ENCODE data around the gene STAM2. TPM values are rescaled to one million over a fixed set of nuclear protein-coding genes. Genes with fewer than 3 reads are reported as not detected.

The STAM2 gene
- 21.3 and 28.1 TPM in 2 replicates for total RNA-seq (2021)
- Bru-seq, nascent RNA, result percentile 72 among the genes with signal in this experiment
- percentile 77 among the genes with signal in this experiment for BruChase-seq, experiment 1, labeled RNA remaining after a 2-hour chase
- percentile 78 among the genes with signal in this experiment for BruChase-seq, experiment 2, labeled RNA remaining after a 6-hour chase
- long read RNA-seq, full-length matches to known transcripts, result 10 of 16 reads
- long read RNA-seq, partial matches to known transcripts, result 4 of 16 reads
- long read RNA-seq, other reads (novel, unspliced or antisense), result 2 of 16 reads

DNA sequence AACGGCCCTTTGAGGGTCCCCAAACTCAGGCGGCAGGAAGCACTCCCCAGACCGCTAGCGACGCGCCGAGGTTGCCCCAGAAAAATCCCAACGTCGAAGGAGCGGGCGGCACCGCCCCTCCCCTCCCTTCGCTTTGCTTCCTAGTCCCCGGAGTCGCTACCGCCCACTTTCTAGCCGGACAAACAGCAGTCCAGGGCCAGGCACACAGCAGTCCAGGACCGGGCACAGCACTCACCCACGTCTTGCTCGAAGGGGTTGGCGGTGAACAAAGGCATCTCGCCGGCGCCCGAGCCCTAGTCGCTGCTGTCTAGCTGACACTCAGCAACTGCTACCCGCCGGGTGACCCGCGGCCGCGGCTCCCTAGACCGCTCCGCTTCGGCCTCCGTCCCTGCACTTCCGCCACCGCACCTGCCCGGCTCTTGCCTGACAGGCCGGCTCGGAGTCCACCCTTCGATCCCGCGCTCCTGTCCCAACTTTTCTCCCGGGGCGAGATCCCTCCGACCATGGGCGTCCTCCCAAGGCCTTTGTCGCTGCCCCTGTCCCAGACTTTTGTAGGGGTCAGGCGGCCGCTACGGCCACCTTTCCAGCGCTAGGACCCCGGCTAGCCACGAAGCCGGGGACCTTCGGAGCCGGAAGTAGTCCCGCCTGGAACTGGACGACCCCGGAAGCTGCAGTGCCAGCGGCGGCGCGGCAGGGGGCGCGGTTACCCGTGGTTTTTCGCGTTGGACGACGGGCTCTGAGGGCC lies at the start of gene STAM2:
STAM2 (minus strand) TSS at position 396 of the 745 bp plus-strand sequence; CDS start at position 275, 121 bp downstream.
- BruUV-seq (replicated peaks), result no TSS peak
- peak; percentile 95 for DNase-seq (ENCODE audit: low spot score)

GRCh38 chr2:152223977-152224376 lies 48.4 kb upstream of the STAM2 start:
- Histone ChIP-seq H3K4me3 (ENCODE audit: low read depth, low read length, poor library complexity, severe bottlenecking) (no peak overlapping the region), H3K36me3 (ENCODE audit: insufficient read depth, low read length, poor library complexity, severe bottlenecking) (no peaks in the 10 kb centered on the region), H3K27ac (ENCODE audit: low read depth, low read length, poor library complexity, severe bottlenecking) (no peak overlapping the region), H3K9me3 (ENCODE audit: low read depth, low read length, poor library complexity, severe bottlenecking) (no peaks in the 10 kb centered on the region), H3K4me1 (ENCODE audit: insufficient read depth, low read length, poor library complexity, severe bottlenecking) (peaks cover 19% of the 10 kb centered on the region), H3K27me3 (replicated peaks; ENCODE audit: insufficient read depth, low read depth, low read length, poor library complexity) (no peaks in the 10 kb centered on the region)
- POLR2A ChIA-PET (ENCODE audit: low non-redundant PET), result no interaction called here
- peak; percentile 9 for DNase-seq (ENCODE audit: low spot score)
- BruUV-seq (replicated peaks), result no TSS peak
- CTCF ChIA-PET, result no interaction called here
- intact Hi-C loops (cut with micrococcal nuclease; ENCODE audit: unreplicated experiment), result no loop called here
- TF ChIP-seq, protein P1, sequence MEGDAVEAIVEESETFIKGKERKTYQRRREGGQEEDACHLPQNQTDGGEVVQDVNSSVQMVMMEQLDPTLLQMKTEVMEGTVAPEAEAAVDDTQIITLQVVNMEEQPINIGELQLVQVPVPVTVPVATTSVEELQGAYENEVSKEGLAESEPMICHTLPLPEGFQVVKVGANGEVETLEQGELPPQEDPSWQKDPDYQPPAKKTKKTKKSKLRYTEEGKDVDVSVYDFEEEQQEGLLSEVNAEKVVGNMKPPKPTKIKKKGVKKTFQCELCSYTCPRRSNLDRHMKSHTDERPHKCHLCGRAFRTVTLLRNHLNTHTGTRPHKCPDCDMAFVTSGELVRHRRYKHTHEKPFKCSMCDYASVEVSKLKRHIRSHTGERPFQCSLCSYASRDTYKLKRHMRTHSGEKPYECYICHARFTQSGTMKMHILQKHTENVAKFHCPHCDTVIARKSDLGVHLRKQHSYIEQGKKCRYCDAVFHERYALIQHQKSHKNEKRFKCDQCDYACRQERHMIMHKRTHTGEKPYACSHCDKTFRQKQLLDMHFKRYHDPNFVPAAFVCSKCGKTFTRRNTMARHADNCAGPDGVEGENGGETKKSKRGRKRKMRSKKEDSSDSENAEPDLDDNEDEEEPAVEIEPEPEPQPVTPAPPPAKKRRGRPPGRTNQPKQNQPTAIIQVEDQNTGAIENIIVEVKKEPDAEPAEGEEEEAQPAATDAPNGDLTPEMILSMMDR (conservative IDR thresholded peaks at IDR 0.05; ENCODE audit: low read depth, low read length), result no peak
- no peak for TF ChIP-seq EZH2 (IDR thresholded peaks at IDR 0.05; ENCODE audit: borderline replicate concordance, low read depth, low read length, poor library complexity, severe bottlenecking)

More for the DNA sequence above, at the start of gene STAM2:
- Histone ChIP-seq H3K27me3 (replicated peaks; ENCODE audit: insufficient read depth, low read depth, low read length, poor library complexity) (no peaks in the 10 kb centered on the region), H3K4me3 (ENCODE audit: low read depth, low read length, poor library complexity, severe bottlenecking) (peak within 1 kb of the TSS; percentile 83), H3K27ac (ENCODE audit: low read depth, low read length, poor library complexity, severe bottlenecking) (peak within 1 kb of the TSS; percentile 96), H3K4me1 (ENCODE audit: insufficient read depth, low read length, poor library complexity, severe bottlenecking) (no peaks in the 10 kb centered on the region), H3K9me3 (ENCODE audit: low read depth, low read length, poor library complexity, severe bottlenecking) (no peaks in the 10 kb centered on the region), H3K36me3 (ENCODE audit: insufficient read depth, low read length, poor library complexity, severe bottlenecking) (no peaks in the 10 kb centered on the region)
- POLR2A ChIA-PET (ENCODE audit: low non-redundant PET), result no interaction called here
- intact Hi-C loops (cut with micrococcal nuclease; ENCODE audit: unreplicated experiment), result loop anchor here (1.0 to 10.0 kb wide), 6 partner anchors 138 to 562 kb away; partner anchors contain the start of genes ARL6IP6, FMNL2 and PRPF40A
- TF ChIP-seq EZH2 (IDR thresholded peaks at IDR 0.05; ENCODE audit: borderline replicate concordance, low read depth, low read length, poor library complexity, severe bottlenecking), result no peak
- TF ChIP-seq, protein P1 (conservative IDR thresholded peaks at IDR 0.05; ENCODE audit: low read depth, low read length), result peak; percentile 98
- CTCF ChIA-PET, result interaction anchor here (0.6 to 1.3 kb wide), 4 partner anchors 243 to 497 kb away, joined by 3 to 15 read pairs (median 4); no protein-coding TSS in a partner anchor

DNA sequence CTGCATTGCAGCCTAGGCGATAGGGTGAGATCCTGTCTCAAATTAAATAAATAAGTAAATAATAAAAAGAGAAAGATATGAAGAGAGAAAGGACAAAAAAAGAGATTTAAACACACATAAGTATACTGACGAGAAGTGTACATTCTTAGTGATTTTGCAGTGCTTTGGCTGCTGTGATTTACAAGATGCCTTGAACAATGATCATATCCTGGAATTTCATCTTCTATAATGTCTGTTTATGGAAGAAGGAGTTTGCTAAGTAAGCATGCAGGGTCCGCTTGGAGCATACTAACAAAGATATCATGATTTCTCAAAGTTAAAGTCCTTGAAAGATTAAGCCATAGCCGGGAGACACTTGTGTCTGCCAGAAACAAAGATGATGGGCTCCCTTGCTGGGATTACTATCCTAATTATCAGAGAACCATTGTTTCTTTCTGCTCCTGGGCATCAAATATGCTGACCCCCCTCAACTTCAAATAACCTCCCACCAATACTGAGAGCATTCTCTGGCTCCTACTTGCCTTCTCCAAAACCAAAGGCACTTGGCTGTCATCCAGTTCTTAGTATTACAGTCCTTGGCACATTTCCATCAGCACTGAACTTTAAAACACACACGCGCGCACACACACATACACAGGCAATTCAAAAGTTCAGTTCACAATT lies 47.5 kb upstream of the STAM2 start:
- no peak for TF ChIP-seq EZH2 (IDR thresholded peaks at IDR 0.05; ENCODE audit: borderline replicate concordance, low read depth, low read length, poor library complexity, severe bottlenecking)
- TF ChIP-seq, protein P1 (conservative IDR thresholded peaks at IDR 0.05; ENCODE audit: low read depth, low read length), result no peak
- DNase-seq (ENCODE audit: low spot score), result peak; percentile 92
- H3K4me1 ChIP-seq (ENCODE audit: insufficient read depth, low read length, poor library complexity, severe bottlenecking), result peaks cover 19% of the 10 kb centered on the region
- no TSS peak for BruUV-seq (replicated peaks)
- ChIA-PET CTCF (no interaction called here), POLR2A (ENCODE audit: low non-redundant PET) (no interaction called here)
- H3K4me3 ChIP-seq (ENCODE audit: low read depth, low read length, poor library complexity, severe bottlenecking), result no peak overlapping the region
- intact Hi-C loops (cut with micrococcal nuclease; ENCODE audit: unreplicated experiment), result no loop called here
- no peak overlapping the region for H3K27ac ChIP-seq (ENCODE audit: low read depth, low read length, poor library complexity, severe bottlenecking)
- H3K36me3 ChIP-seq (ENCODE audit: insufficient read depth, low read length, poor library complexity, severe bottlenecking), result no peaks in the 10 kb centered on the region
- no peaks in the 10 kb centered on the region for H3K9me3 ChIP-seq (ENCODE audit: low read depth, low read length, poor library complexity, severe bottlenecking)
- H3K27me3 ChIP-seq (replicated peaks; ENCODE audit: insufficient read depth, low read depth, low read length, poor library complexity), result no peaks in the 10 kb centered on the region

All from A673 (cell line).